GM12875 (cell line): ENCODE results near the gene POLA1.

Experiments
- H3K4me3 ChIP-seq: one replicate; pipeline ENCODE4 v1.5.1; 2011; ENCODE audit warnings: low read depth, low read length, control low read depth
- TF ChIP-seq, protein P1 (sequence below): IDR thresholded peaks from 2 replicates; pipeline ENCODE4 v1.5.1; 2011; ENCODE audit warnings: low read depth, mild to moderate bottlenecking, control low read depth, inconsistent platforms, low read length, moderate library complexity, borderline replicate concordance; ENCODE audit not compliant: insufficient read depth

POLA1 gene

DNA sequence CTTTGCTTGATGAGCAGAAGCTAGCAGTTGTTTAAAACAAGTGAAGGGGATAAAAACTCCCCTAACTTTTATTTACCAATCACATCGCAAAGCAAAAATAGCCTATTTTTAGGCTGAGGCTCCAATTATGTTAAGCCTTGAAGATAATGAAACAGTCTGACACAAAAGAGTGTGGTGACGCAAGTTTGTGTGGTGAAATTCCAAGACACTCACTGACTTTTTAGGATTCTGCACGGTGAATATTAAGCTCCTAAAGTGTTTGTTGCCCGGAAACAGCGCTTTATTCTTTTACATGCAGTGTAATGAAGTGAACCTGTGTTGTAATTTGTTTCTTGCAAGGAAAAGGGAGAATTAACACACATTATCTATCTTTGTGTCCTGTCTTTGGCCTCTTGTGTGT, 74.8 kb downstream of the POLA1 start:
- no peak overlapping the region for H3K4me3 ChIP-seq
- TF ChIP-seq, protein P1, sequence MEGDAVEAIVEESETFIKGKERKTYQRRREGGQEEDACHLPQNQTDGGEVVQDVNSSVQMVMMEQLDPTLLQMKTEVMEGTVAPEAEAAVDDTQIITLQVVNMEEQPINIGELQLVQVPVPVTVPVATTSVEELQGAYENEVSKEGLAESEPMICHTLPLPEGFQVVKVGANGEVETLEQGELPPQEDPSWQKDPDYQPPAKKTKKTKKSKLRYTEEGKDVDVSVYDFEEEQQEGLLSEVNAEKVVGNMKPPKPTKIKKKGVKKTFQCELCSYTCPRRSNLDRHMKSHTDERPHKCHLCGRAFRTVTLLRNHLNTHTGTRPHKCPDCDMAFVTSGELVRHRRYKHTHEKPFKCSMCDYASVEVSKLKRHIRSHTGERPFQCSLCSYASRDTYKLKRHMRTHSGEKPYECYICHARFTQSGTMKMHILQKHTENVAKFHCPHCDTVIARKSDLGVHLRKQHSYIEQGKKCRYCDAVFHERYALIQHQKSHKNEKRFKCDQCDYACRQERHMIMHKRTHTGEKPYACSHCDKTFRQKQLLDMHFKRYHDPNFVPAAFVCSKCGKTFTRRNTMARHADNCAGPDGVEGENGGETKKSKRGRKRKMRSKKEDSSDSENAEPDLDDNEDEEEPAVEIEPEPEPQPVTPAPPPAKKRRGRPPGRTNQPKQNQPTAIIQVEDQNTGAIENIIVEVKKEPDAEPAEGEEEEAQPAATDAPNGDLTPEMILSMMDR = no peak

DNA sequence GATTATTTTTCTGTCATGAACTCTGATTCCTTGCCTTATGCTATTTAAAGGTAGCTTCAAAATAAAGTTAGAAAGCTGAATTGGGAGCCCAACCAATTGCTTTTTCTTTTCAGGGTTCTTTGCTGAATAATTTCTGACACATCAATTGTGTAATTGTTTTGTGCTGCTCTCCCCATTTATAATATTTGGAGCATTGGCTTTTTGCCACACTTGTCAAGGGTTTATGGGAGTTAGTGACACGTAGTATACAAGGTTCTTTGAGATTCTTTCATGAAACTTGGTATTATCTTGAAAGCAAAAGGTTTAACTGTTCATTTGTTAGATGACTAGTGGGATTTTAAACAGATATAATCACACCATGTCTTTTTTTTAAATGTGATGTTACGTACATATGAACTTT, 80.9 kb downstream of the POLA1 start:
- no peak overlapping the region for H3K4me3 ChIP-seq
- TF ChIP-seq, protein P1 = no peak

DNA sequence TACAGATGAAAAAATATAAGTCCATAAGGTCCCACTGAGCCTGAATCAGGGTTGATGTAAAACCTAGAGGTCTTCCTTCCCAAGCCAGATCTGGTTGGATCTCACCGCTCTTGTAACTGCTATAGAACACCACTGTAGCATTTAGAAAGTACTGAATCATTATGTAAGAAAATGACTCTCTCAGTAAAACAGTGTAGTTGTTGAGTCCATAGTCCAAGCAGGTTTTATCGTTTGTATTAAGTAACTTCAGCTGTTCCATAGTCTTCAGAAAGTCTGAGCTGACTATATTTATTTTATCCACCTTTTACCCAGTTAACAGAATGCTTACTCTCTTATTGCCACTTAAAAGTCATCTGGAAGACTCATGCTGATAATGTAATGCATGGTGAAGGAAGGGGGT, 82.2 kb downstream of the POLA1 start:
- TF ChIP-seq, protein P1 = no peak

DNA sequence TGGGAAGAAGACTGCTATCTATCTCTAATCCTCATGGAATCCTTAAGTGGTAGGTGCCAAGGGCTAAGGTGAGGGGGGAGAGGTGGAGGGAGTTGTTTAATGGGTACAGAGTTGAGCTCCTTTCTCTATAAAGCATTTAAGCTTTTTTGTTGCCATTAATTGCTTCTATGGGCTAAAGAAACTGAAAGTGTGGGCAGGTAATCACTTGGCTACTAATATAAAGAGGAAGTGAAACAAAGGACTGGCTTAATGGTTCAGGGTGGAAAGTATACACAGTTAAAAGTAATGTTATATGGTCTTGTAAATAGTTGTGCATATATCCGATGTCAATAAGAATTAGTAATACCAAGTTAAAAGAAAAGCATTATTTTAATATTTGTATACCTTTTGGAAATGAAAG, 83.9 kb downstream of the POLA1 start:
- no peak overlapping the region for H3K4me3 ChIP-seq

More for the DNA sequence above, 82.2 kb downstream of the POLA1 start:
- H3K4me3 ChIP-seq = no peak overlapping the region

DNA sequence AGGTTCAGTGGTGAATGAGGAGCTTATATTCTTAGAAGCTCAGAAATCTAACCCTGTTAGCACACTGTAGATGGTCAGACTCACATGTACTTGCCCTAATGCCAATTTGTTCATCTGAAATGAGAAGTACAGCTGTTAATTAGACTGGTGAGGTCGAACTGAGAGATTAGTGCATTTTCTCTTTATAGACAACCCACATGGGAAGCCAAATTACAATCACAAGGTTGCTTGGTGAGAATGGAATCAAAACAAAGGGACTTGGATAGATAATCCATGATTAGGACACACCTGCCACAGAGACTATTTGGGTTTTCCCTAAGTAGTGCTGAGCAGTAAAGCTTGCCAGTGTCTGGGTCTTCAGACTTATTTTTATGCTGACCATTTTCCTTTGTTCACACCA, 88.3 kb downstream of the POLA1 start:
- TF ChIP-seq, protein P1 = no peak
- H3K4me3 ChIP-seq = no peak overlapping the region

More for the DNA sequence above, 83.9 kb downstream of the POLA1 start:
- TF ChIP-seq, protein P1 = no peak

DNA sequence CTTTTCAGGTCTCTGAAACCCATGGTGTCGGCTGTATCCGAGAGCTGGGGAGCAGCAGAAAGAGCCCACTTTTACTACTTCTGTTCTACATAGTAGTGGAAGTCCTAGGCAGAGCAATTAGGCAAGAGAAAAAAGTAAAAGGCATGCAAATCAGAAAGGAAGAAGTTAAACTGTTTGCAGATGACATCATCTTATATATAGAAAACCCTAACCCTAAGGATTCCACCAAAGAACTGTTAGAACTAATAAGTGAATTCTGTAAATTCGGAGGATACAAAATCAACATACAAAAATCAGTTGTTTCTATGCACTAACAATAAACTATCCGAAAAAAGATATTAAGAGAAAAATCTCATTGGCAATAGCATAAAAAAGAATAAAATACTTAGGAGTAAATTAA, 95.3 kb downstream of the POLA1 start:
- TF ChIP-seq, protein P1 = no peak

DNA sequence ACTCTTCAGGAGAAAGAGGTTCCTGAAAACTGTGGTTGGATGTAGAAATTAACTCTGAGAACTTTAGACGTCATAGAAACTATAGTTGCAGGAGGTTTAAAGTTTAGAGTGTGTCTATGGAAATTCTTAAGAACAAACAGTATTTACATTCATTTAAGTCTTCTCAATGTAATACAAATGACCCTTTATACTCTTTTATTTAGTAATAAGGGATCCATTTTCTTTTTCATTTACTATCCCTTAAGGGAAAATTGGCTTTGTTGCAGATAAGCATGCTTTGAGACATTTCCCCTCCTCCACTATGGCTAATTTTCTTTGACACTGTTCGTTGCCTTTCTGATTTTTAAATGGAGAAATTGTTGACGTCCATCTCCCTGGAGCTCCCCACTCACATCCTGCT, 96.4 kb downstream of the POLA1 start:
- no peak overlapping the region for H3K4me3 ChIP-seq
- TF ChIP-seq, protein P1 = no peak

More for the DNA sequence above, 95.3 kb downstream of the POLA1 start:
- H3K4me3 ChIP-seq = no peak overlapping the region
